ENCODE results near the gene ARID5B.
"Not testable (repeated sequence)": the region's sequence is repeated elsewhere in the genome, so short reads cannot be mapped to it uniquely, and the experiment has no call there.

Gene ARID5B, protein sequence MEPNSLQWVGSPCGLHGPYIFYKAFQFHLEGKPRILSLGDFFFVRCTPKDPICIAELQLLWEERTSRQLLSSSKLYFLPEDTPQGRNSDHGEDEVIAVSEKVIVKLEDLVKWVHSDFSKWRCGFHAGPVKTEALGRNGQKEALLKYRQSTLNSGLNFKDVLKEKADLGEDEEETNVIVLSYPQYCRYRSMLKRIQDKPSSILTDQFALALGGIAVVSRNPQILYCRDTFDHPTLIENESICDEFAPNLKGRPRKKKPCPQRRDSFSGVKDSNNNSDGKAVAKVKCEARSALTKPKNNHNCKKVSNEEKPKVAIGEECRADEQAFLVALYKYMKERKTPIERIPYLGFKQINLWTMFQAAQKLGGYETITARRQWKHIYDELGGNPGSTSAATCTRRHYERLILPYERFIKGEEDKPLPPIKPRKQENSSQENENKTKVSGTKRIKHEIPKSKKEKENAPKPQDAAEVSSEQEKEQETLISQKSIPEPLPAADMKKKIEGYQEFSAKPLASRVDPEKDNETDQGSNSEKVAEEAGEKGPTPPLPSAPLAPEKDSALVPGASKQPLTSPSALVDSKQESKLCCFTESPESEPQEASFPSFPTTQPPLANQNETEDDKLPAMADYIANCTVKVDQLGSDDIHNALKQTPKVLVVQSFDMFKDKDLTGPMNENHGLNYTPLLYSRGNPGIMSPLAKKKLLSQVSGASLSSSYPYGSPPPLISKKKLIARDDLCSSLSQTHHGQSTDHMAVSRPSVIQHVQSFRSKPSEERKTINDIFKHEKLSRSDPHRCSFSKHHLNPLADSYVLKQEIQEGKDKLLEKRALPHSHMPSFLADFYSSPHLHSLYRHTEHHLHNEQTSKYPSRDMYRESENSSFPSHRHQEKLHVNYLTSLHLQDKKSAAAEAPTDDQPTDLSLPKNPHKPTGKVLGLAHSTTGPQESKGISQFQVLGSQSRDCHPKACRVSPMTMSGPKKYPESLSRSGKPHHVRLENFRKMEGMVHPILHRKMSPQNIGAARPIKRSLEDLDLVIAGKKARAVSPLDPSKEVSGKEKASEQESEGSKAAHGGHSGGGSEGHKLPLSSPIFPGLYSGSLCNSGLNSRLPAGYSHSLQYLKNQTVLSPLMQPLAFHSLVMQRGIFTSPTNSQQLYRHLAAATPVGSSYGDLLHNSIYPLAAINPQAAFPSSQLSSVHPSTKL

DNA sequence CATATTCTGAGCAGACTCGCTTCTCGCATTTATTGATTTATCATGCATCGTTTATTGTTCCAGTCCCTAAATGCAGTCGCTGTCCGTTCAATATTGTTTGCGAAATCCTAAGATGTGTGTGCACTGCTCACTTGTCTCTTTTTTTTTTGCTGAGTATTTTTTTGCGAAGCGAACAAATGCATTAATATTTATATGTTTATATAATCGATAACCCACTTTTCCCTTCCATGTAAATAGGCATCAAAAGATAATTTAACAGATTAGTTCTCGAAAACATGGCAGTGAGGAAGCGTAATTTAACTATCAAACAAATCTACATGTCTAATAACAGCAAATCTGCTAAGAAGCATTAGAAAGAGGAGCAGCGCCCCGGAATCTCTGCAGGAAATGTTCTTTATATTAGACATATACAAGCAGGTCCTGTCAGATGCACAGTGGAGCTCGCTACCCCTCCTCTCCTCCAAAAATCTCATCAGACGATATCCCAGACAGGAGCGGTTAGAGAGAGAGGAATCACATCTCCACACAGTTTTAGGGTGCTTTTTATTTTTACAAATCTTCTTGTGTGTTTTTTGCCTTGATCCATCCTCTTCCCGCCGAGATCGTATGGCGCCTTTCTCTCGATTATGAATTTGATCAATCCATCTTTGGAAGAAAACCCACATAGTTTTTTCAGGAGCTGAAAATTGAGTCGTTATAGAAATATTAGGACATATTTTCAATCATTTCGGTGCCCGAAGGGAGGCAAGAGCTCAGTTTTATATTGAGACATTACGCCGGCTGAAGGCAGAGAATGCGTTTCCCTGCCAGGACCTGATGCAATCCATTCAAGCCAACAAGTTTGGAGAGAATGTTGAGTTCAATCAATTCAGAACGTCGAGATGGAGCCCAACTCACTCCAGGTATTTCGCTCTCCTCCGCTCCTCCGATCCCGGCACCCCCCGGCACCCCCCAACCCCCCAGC, at the start of gene ARID5B:
Gene ARID5B (plus strand): TSS at position 871 of the 964 bp plus-strand sequence. CDS start 11 bp downstream, at position 882.
- Histone ChIP-seq H3K27ac (ENCODE audit: low read length) (no peak within 1 kb of the TSS), H3K4me3 (ENCODE audit: low read length) (peak within 1 kb of the TSS; percentile 60; the same call in 1 of the 2 replicates), H3K4me1 (ENCODE audit: control insufficient read depth, insufficient read depth, low read length) (no peaks in the 10 kb centered on the region), H3K9me3 (ENCODE audit: control insufficient read depth, insufficient read depth, low read length) (no peaks in the 10 kb centered on the region), H3K27me3 (ENCODE audit: control insufficient read depth, insufficient read depth, low read length) (peaks cover 17% of the 10 kb centered on the region), H3K36me3 (ENCODE audit: control insufficient read depth, insufficient read depth, low read length) (no peaks in the 10 kb centered on the region)
- WGBS (ENCODE audit: insufficient coverage, insufficient read length) = no CpG with 5 or more reads among the region's 34 CpGs
- DNase-seq (ENCODE audit: low read depth, low spot score) = no peak

DNA sequence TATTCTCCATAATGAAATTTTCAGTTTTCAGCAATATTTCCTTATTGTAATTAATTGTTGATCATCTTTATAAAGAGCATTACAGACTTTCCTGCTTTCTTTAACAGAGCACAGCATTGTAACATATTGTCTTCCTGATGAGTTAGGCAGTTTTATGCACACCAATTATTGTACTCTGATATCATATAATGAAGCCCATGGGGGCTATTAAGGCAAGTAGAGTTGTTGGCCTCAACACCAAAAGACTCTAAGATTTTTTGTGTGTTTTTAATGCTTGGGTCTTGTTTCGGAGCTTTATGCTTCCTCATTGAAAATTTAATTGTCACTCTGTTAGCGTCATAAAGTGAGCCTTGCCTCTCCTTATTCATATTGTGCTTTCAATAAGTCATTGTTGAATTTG, 49.2 kb upstream of the ARID5B start:
- Histone ChIP-seq H3K9me3 (ENCODE audit: control insufficient read depth, insufficient read depth, low read length) (no peaks in the 10 kb centered on the region), H3K4me3 (ENCODE audit: low read length) (no peak overlapping the region), H3K27me3 (ENCODE audit: control insufficient read depth, insufficient read depth, low read length) (peaks cover 3% of the 10 kb centered on the region; the same call in 1 of the 2 replicates), H3K27ac (ENCODE audit: low read length) (no peak overlapping the region), H3K4me1 (ENCODE audit: control insufficient read depth, insufficient read depth, low read length) (no peaks in the 10 kb centered on the region), H3K36me3 (ENCODE audit: control insufficient read depth, insufficient read depth, low read length) (no peaks in the 10 kb centered on the region)
- WGBS (ENCODE audit: insufficient coverage, insufficient read length) = no CpG with 5 or more reads among the region's 2 CpGs
- no peak for DNase-seq (ENCODE audit: low read depth, low spot score)

DNA sequence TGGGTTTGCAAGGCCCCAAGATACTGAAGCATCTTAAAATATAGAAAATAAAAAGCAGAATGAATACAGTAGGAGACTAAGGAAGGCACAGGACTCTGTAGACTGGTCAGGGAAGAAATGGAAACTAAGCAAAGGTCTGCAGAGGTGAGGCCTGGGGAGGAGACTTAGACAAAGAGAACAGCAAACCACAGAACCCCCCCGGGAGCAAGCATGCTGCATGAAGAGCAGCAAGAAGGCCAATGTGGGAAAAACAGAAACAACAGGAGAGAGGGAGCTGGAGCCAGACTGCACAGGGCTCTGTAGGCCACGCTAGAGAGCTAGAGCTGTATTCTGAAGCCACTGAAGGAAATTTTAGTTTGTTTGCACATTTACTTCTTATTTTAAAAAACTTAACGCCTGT, 45.7 kb upstream of the ARID5B start:
- Histone ChIP-seq H3K27me3 (ENCODE audit: control insufficient read depth, insufficient read depth, low read length) (no peaks in the 10 kb centered on the region), H3K27ac (ENCODE audit: low read length) (no peak overlapping the region), H3K36me3 (ENCODE audit: control insufficient read depth, insufficient read depth, low read length) (no peaks in the 10 kb centered on the region), H3K4me1 (ENCODE audit: control insufficient read depth, insufficient read depth, low read length) (no peaks in the 10 kb centered on the region), H3K9me3 (ENCODE audit: control insufficient read depth, insufficient read depth, low read length) (no peaks in the 10 kb centered on the region), H3K4me3 (ENCODE audit: low read length) (no peak overlapping the region)
- no peak for DNase-seq (ENCODE audit: low read depth, low spot score)
- WGBS (ENCODE audit: insufficient coverage, insufficient read length) = no CpG with 5 or more reads among the region's 3 CpGs

DNA sequence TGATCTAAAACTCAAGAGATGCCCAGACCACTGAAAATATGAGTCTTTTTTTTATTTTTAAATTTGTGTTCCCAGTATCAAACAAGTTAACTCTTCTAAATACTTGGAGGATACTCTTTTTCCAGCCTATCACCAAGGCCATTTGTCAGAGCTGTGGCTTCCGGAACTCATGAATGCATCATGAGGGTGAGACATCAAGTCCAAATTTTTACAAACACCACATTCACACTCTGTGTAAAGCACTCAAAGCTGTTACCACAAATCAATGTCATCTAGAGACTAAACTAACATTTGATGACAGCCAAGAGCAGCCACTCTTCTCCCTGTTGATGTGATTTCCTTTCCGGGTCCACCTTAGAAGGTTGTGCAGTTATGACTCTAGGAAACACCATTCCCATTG, 43.8 kb upstream of the ARID5B start:
- no peak overlapping the region for H3K27ac ChIP-seq (ENCODE audit: low read length)
- H3K4me1 ChIP-seq (ENCODE audit: control insufficient read depth, insufficient read depth, low read length) = no peaks in the 10 kb centered on the region
- no CpG with 5 or more reads among the region's 2 CpGs for WGBS (ENCODE audit: insufficient coverage, insufficient read length)
- no peak overlapping the region for H3K4me3 ChIP-seq (ENCODE audit: low read length)
- DNase-seq (ENCODE audit: low read depth, low spot score) = no peak
- H3K27me3 ChIP-seq (ENCODE audit: control insufficient read depth, insufficient read depth, low read length) = no peaks in the 10 kb centered on the region
- no peaks in the 10 kb centered on the region for H3K9me3 ChIP-seq (ENCODE audit: control insufficient read depth, insufficient read depth, low read length)
- H3K36me3 ChIP-seq (ENCODE audit: control insufficient read depth, insufficient read depth, low read length) = no peaks in the 10 kb centered on the region

DNA sequence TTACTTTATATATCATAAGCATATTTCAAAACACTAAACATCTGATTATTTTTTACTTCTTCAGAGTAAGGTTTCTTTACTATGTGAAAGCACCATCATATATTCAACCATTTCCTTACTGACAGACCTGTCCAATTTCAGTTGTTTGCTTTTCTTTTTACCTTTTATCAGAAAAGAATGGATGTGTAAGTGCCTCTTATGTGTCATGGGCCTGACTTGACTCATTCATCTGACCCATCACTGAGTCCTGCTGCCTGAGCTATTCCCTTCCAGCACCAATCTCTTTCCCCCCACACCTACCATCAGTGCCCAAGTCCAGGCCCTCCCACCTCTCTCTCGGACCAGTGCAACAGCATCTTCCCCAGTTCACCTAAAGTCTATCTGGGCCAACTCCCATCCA, 41.7 kb upstream of the ARID5B start:
- H3K4me3 ChIP-seq (ENCODE audit: low read length) = no peak overlapping the region
- H3K27me3 ChIP-seq (ENCODE audit: control insufficient read depth, insufficient read depth, low read length) = no peaks in the 10 kb centered on the region
- H3K9me3 ChIP-seq (ENCODE audit: control insufficient read depth, insufficient read depth, low read length) = no peaks in the 10 kb centered on the region
- H3K36me3 ChIP-seq (ENCODE audit: control insufficient read depth, insufficient read depth, low read length) = no peaks in the 10 kb centered on the region
- H3K4me1 ChIP-seq (ENCODE audit: control insufficient read depth, insufficient read depth, low read length) = no peaks in the 10 kb centered on the region; the same call in 1 of the 2 replicates
- H3K27ac ChIP-seq (ENCODE audit: low read length) = no peak overlapping the region
- no peak for DNase-seq (ENCODE audit: low read depth, low spot score)
- WGBS (ENCODE audit: insufficient coverage, insufficient read length) = no CpG with 5 or more reads among the region's 1 CpG

DNA sequence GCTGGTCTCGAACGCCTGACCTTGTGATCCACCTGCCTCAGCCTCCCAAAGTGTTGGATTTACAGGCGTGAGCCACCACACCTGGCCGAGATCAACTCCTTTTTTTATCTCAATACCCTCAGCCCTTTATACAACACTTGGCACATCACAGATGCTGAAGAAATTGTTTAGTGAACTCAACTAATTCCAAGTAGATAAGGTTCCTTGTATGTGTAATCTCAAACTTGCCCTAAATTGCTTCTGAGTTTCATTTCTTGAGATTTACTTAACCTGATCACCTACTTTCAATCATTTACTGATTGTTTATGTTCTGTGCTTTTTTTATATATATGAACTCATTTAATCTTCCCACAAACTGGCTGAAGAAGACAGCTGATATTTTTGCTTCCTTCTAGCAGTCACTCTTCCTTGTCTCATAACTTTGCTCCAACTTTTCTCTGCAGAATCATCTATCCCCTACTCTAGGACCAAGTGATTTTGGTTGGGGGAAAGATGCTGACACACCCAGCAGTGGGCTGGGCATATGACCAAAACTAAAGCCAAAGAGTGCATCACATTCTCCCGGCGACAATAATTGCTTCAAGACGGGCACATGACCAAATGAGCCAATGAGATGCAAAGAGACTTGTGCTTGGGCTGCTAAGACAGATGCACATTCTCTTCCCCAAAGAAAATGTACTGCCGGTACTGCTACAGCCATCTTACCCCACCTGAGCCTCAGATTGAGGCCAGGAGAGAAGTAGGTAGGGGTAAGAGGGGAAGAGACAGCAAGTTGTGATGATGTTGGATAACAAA, 40.3 kb upstream of the ARID5B start:
- Histone ChIP-seq H3K27ac (ENCODE audit: low read length) (no peak overlapping the region), H3K27me3 (ENCODE audit: control insufficient read depth, insufficient read depth, low read length) (no peaks in the 10 kb centered on the region), H3K4me3 (ENCODE audit: low read length) (no peak overlapping the region), H3K36me3 (ENCODE audit: control insufficient read depth, insufficient read depth, low read length) (no peaks in the 10 kb centered on the region), H3K9me3 (ENCODE audit: control insufficient read depth, insufficient read depth, low read length) (no peaks in the 10 kb centered on the region), H3K4me1 (ENCODE audit: control insufficient read depth, insufficient read depth, low read length) (no peaks in the 10 kb centered on the region; the same call in 1 of the 2 replicates)
- WGBS (ENCODE audit: insufficient coverage, insufficient read length) = no CpG with 5 or more reads among the region's 8 CpGs
- DNase-seq (ENCODE audit: low read depth, low spot score) = no peak

DNA sequence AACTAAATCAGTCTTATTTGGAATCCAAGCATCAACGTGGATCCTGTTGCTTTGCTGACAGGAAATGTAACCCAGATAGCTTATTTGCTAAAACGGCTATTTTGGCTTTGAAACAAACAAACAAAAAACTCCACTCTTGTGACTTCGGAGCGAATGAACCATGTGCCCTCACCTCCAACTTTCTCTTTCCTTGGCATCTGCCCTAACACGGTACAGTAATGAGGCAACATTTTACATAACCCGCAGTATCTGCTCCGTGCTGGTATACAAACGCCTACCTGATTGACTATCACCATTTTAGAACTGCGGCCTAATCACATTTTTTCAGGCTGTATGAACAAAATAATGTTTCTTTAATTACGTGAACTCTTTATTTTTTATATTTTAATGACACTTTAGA, 37.5 kb upstream of the ARID5B start:
- DNase-seq (ENCODE audit: low read depth, low spot score) = no peak
- H3K4me1 ChIP-seq (ENCODE audit: control insufficient read depth, insufficient read depth, low read length) = no peaks in the 10 kb centered on the region; the same call in 1 of the 2 replicates
- H3K36me3 ChIP-seq (ENCODE audit: control insufficient read depth, insufficient read depth, low read length) = no peaks in the 10 kb centered on the region
- WGBS (ENCODE audit: insufficient coverage, insufficient read length) = no CpG with 5 or more reads among the region's 10 CpGs
- no peaks in the 10 kb centered on the region for H3K9me3 ChIP-seq (ENCODE audit: control insufficient read depth, insufficient read depth, low read length)
- no peak overlapping the region for H3K27ac ChIP-seq (ENCODE audit: low read length)
- H3K27me3 ChIP-seq (ENCODE audit: control insufficient read depth, insufficient read depth, low read length) = no peaks in the 10 kb centered on the region
- no peak overlapping the region for H3K4me3 ChIP-seq (ENCODE audit: low read length)

DNA sequence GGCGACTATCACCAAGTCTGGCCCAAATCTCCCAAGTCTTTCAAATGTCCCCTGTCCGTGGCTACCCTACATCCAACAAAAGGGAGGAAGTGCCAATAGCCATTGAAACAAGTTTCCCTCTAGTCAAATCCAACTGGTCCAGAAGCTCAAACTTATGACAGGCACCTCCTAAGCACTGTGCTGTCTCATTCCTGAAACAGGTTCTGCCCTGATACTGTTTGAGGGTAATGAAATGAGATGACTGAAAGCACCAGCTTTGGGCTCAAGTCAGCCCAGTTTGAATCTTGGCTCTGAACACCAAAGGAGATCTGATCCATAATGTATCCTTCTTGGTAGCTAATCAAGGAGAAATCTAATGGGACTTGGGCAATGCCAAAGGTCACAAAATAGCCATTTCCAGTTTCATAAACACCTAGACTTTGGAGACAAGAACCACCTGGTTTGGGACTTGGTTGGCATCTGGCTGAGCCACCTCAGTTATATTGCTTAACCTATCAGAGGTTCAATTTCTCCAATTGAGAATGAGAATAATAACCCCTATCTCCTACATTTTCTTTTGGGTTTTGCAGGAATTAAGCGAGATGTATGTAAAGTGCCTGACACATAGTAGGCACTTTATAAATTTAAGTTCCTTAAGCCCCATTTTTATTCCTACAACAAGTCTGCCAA, 34.7 kb upstream of the ARID5B start:
- H3K4me3 ChIP-seq (ENCODE audit: low read length) = no peak overlapping the region

DNA sequence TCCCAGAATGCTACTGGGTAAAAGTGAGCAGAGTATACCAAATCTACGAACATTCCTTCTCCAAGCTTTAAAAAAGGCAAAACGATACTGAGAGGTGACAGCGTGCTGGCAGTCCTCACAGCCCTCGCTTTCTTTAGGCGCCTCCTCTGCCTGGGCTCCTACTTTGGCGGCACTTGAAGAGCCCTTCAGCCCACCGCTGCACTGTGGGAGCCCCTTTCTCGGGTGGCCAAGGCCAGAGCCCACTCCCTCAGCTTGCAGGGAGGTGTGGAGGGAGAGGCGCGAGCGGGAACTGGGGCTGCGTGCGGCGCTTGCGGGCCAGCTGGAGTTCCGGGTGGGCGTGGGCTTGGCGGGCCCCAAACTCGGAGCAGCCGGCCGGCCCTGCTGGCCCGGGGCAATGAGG, 34.1 kb upstream of the ARID5B start:
- no CpG with 5 or more reads among the region's 22 CpGs for WGBS (ENCODE audit: insufficient coverage, insufficient read length)
- not testable (repeated sequence) for H3K4me3 ChIP-seq (ENCODE audit: low read length); DNase-seq (ENCODE audit: low read depth, low spot score); H3K27ac ChIP-seq (ENCODE audit: low read length); H3K27me3 ChIP-seq (ENCODE audit: control insufficient read depth, insufficient read depth, low read length); H3K9me3 ChIP-seq (ENCODE audit: control insufficient read depth, insufficient read depth, low read length); H3K4me1 ChIP-seq (ENCODE audit: control insufficient read depth, insufficient read depth, low read length); H3K36me3 ChIP-seq (ENCODE audit: control insufficient read depth, insufficient read depth, low read length)

More for the DNA sequence above, 34.7 kb upstream of the ARID5B start:
- H3K36me3 ChIP-seq (ENCODE audit: control insufficient read depth, insufficient read depth, low read length) = no peaks in the 10 kb centered on the region
- no peak overlapping the region for H3K27ac ChIP-seq (ENCODE audit: low read length)
- DNase-seq (ENCODE audit: low read depth, low spot score) = no peak
- no peaks in the 10 kb centered on the region for H3K9me3 ChIP-seq (ENCODE audit: control insufficient read depth, insufficient read depth, low read length)
- no CpG with 5 or more reads among the region's 3 CpGs for WGBS (ENCODE audit: insufficient coverage, insufficient read length)
- H3K27me3 ChIP-seq (ENCODE audit: control insufficient read depth, insufficient read depth, low read length) = no peaks in the 10 kb centered on the region
- no peaks in the 10 kb centered on the region; the same call in 1 of the 2 replicates for H3K4me1 ChIP-seq (ENCODE audit: control insufficient read depth, insufficient read depth, low read length)

All from iPS DF 6.9 (cell line).